GM21723 (cell line): ENCODE measurements around the gene CDYL2.

Experiments used
- ATAC-seq: cut with Tn5 transposase; IDR thresholded peaks from one replicate; pipeline ENCODE4 v1.9.1; 2021; ENCODE audit warnings: mild to moderate bottlenecking, moderate library complexity; ENCODE audit not compliant: unreplicated experiment

Gene CDYL2

GRCh38 chr16:80604600-80605355, 199.6 kb downstream of the CDYL2 start:
- no peak for ATAC-seq

- no peak for ATAC-seq
These were observed 201.5 kb downstream of the CDYL2 start for GRCh38 chr16:80602894-80603293.

DNA sequence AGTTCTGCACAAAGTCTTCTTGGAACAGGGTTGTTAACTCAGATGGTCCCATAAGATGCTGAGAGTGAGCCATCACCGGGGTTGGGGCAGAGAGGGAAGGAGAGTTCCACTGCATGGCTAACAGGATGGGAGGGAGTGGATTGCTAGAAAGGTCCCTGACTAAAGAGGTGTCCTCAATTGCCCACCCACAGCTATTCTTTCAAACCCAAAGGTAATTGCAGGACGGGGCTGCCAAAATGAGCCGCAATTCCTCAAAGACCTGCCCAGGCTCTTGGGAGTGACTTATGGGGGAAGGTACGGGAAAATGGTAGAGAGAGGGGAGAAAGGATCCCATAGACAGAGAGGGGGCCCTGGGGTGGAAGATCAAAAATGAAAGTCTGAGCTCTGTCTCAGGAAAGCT, 203.2 kb downstream of the CDYL2 start:
- no peak for ATAC-seq

DNA sequence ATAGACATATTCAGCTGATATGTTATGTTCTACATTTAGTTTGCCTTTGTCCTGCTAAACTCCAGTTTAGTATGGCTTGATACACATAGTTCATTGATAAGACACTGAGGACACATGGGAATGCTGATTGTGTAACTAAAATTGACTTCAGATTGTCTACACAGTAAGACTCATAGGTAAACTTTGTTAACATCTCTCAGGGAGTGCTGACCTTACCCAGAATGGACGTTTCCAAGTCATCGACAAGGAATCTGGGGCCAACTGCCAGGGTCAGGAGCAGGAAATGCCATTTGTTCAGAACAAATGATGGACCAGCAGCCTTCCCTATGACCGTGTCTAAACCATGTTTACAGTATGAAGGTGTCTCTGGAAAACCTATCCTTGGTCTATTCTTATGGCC, 204.9 kb downstream of the CDYL2 start:
- no peak for ATAC-seq

DNA sequence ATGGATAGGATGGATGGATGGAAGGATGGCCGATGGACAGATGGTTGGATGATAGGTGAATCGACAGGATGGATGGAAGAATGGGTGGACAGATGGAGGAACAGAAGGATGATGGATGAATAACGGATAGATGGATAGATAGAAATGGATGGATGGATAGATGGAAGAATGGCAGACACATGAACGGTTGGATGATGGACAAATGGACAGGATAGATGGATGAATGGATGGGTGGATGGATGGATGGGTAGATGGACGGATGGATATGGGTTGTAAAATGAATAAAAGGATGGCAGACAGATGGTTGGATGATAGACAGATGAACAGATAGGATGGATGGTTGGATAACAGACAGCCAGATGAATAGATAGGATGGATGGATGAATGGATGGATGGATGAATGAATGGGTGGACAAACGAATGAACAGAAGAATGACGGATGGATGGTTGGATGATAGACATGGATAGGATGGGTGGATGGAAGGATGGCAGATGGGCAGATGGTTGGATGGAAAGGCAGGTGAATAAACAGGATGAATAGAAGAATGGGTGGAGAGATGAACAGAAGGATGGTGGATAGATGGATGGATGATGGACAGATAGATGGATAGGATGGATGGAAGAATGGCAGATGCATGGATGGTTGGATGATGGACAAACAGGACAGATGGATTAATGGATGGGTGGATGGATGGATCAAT, 207.7 kb downstream of the CDYL2 start:
- ATAC-seq, result no peak

- no peak for ATAC-seq
These were observed 209.6 kb downstream of the CDYL2 start for GRCh38 chr16:80594756-80595155.

DNA sequence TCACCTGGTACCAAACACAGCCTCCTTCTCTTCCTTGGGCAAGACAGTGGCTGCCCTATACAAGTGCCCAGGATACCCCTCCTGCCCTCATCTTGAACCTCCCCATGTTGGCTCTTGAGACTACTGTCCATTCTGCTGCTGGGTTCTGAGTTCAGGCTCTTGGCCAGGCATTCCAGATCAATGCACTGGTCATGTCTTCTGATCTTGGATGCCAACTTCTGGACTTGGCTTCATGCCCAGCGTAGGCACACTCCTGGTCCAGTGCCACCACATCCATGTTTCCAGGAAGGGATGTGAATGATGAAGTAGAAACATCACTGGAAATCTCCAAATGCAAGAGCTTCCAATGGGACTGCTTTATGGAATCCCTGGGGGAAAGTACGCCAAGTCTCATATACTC, 212.1 kb downstream of the CDYL2 start:
- ATAC-seq, result no peak

DNA sequence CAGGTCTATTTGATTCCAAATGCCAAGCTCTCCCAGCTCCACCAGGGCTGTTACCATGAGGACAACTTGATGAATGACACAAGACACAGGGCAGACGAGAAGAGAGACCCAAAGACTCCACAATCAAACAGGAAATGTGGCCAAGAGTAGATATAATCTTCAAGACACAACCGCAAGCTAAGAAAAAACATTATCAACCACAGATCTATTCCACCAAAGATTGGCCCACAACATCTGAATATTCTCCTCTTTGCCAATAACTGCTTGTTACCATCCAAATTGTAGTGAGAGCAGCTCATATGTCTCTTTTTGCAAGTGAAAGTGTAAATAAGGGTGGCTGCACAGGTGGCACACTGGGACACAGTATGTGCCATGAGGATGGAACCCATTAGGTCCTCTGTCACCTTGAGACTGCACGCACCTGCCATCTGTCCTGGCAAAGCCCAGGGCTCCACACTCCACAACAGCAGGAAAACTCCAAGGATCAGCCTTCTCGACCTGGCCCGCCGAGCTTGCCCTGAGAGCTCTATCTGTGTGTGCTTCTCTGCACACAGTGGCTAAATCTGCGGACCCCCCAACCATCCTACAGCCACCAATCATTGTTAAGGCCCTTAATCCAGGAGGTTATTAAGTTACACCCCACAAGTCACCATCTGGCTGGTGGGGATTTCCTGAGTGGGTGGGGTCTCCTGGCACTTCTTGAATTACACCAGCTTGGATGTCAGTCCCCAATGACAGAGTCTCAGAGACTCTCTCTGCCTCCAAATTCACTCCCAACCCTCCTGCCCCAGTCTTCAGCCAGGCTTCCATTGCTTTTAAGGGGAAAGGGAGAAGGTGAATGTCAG, 213.1 kb downstream of the CDYL2 start:
- no peak for ATAC-seq

GRCh38 chr16:80587071-80587470, 217.3 kb downstream of the CDYL2 start:
- ATAC-seq, result no peak

DNA sequence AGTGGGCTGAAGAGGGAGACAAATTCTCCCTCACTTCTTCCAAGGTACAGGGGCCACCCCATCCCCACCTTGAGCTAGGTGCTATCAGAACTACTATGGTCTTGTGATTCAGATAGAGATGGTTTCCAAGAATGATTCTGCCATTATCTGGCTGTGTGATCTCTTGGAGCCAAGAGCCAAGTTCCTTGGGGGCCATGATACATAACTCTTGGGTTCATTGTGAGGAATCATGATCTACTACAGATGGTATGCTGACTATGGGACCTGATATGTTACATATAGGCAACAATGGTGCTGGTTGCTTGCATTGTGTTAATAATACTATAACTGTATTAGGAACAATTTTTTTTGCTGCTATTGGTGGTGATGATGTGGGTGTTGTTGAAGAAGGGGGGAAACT, 217.9 kb downstream of the CDYL2 start:
- no peak for ATAC-seq

GRCh38 chr16:80585764-80586163, 218.6 kb downstream of the CDYL2 start:
- ATAC-seq, result no peak

GRCh38 chr16:80583466-80583865, 220.9 kb downstream of the CDYL2 start:
- no peak for ATAC-seq

- ATAC-seq, result peak; percentile 91
These were observed 224.1 kb downstream of the CDYL2 start for GRCh38 chr16:80580109-80580832.

DNA sequence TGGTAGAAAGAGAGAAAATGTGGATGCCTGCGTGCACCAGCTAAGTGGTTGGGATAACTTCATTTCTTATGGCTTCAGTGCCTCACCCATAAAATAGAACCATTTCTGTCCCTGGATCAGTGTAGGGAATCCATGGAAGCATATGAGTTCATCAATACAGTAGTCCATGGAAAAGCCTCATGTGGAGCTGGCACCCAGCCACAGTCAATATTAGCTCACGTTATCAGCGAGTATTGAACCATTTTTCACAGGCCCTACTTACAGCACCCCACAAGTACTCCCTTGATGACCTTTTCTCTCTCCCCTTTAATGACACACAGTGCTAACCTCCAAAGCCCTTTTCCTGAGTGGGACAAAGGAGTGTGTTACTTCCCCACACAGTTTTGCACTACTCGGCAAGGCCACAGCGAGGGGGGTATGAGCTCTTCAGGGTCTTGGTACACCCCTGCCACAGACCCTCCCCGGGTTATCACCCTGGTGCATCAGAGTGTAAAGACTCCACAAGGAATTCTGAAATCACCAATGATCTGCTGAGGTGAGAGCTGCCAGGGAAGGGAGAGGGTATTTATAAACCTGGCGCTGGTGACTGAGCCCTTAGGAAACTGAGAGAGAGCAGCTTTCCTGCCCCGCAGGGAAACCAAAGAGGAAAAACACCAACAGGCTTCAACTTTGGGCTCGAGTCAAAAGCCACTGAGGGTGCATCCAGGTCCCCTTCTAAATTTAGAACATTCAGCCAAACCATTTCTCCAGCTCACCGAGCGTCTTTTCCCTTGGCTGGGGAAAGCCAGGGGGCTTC, 226.7 kb downstream of the CDYL2 start:
- ATAC-seq, result no peak

- ATAC-seq, result no peak
These were observed 228.0 kb downstream of the CDYL2 start for GRCh38 chr16:80576343-80576912.

- no peak for ATAC-seq
These were observed 230.7 kb downstream of the CDYL2 start for GRCh38 chr16:80573700-80574120.

DNA sequence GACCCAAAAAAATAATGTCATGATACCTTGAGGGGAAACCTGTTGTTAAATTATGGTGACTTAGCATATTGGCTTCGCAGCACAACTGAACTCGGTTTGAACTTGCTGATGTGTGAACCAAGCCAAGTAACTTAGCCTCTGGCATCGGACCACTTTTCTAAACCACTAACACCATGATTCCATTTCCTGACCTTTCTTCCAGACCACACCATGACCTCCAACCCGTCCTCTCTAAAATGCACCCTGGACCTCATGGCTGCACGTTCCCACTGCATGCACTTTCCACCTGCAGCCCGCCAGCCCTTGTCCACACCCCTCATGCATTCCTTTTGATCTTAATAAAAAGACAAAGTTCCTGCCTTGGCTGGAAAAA, 234.3 kb downstream of the CDYL2 start:
- ATAC-seq, result no peak

- ATAC-seq, result no peak
These were observed 234.8 kb downstream of the CDYL2 start for GRCh38 chr16:80569440-80570105.

- ATAC-seq, result no peak
These were observed 240.0 kb downstream of the CDYL2 start for GRCh38 chr16:80564394-80564793.
